ENCODE data around the gene LHFPL5.

The LHFPL5 gene

DNA sequence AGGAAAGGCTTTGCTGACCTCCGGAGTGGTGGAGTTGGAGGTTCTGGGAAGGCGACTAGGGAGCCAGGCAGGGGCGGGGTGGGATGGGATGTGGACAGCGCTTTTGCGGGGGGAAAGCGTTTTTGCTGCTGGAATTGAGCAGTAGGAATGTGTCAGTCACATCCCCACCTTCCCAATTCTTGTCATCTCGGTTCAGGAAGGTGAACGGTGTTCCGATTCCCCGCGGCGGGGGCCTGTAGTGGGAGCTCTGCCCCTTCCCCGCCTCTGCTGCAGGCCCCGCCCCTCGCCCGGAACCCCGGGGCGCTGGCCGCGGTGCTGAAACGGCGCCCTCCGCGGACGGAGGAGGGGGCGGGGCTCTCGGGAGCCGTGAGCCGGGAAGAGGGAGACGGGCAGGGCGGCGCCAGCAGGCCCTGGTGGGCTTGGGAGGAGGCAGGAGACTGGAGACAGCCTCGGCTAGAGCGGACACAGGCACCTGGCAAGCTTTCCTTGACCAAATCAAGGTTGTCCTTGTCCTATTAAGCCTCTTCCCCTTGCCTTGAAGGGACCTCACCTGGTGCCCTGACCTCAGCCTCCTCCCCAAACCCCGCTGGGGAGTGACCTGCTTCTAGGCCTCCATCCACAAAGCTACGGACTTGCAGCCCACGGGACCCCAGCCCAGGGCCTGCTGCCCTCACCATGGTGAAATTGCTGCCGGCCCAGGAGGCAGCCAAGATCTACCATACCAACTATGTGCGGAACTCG, at the start of gene LHFPL5:
Gene LHFPL5, plus strand, starts transcription at position 357 of the 741 bp plus-strand sequence. Its CDS starts 319 bp downstream, at position 676.
- DNase-seq, result peak; percentile 65

DNA sequence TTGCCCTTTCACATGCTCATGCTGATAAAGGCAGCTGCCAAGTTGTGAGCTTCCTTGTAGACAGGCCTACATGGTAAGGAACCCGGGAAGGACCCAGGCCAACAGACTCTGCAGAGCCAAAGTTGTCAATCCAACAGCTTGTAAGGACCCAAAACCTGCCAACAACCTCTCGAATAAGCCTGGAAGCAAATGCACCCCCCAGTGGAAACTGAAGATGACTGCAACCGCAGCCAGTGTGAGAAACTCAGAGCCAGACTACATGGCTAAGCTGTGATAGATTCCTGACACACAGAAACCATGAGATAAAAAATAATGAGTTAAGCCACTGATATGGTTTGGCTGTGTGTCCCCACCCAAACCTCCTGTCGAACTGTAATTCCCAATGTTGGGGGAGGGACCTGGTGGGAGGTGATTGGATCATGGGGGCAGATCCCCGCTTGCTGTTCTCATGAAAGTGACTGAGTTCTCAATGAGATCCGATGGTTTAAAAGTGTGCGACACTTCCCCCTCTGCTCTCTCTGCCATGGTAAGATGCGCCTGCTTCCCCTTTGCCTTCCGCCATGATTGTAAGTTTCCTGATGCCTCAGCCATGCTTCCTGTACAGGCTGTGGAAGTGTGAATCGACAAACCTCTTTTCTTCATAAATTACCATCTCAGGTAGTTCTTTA, 47.6 kb upstream of the LHFPL5 start:
- DNase-seq, result no peak

GRCh38 chr6:35759426-35759825, 45.7 kb upstream of the LHFPL5 start:
- no peak for DNase-seq

- DNase-seq, result no peak
These were observed 39.4 kb upstream of the LHFPL5 start for GRCh38 chr6:35765739-35766138.

DNA sequence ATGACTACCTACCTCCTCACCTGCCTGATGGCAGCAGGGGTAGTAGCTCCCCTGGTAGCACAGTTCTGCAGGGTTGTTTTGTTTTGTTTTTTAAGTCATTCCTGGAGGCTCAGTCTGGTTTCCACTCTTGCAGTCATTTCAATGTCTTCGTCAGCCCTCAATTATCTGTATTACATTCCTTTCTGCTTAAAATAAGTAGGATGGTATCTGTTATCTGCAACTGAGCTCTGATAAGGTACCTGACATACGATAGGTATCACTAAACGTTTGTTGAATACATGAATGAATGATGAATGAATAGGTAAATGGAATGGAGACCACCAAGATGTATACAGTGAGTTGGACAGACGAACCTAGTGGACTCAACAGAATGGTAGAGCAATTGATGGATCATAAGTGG, 35.9 kb upstream of the LHFPL5 start:
- DNase-seq, result no peak

DNA sequence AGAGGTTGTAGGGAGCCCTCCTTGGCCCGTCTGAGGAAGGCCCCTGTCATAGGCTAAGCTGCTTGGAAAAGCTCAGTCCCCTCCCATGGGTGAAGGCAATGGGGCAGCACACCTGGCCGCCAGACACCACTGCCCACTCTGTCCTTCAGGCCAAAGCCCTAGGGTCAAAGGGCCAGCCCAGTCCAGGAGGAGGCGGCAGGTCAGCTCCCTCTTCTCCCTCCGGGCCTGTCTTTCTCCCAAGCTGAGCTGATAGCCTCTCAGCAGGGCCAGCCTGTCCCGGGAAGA, 33.9 kb upstream of the LHFPL5 start:
- DNase-seq, result no peak

- no peak for DNase-seq
These were observed 30.9 kb upstream of the LHFPL5 start for GRCh38 chr6:35774116-35774794.

DNA sequence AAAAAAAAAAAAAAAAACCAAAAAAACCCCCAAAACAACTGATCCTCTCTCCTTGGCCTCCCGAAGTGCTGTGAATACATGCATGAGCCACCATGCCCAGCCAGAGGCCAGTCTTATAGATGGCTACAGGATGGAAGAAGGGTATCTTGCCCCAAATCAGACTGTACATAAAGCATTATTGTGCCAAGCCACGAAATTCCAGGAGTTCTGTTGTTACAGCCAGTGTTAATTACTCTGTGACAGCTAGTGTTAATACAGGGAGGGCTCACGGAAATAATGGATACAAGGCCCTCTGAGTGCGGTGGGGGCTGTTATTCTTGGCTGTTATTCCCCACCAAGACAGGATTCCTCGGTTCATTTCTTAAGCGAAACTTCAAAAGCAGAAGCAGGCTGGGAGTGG, 30.1 kb upstream of the LHFPL5 start:
- no peak for DNase-seq

GRCh38 chr6:35776364-35777215, 28.6 kb upstream of the LHFPL5 start, which contains the start of gene CLPSL2:
Gene CLPSL2, plus strand, starts transcription at chr6:35776598. Its CDS starts 21 bp downstream, at chr6:35776619.
- DNase-seq, result peak; percentile 31

DNA sequence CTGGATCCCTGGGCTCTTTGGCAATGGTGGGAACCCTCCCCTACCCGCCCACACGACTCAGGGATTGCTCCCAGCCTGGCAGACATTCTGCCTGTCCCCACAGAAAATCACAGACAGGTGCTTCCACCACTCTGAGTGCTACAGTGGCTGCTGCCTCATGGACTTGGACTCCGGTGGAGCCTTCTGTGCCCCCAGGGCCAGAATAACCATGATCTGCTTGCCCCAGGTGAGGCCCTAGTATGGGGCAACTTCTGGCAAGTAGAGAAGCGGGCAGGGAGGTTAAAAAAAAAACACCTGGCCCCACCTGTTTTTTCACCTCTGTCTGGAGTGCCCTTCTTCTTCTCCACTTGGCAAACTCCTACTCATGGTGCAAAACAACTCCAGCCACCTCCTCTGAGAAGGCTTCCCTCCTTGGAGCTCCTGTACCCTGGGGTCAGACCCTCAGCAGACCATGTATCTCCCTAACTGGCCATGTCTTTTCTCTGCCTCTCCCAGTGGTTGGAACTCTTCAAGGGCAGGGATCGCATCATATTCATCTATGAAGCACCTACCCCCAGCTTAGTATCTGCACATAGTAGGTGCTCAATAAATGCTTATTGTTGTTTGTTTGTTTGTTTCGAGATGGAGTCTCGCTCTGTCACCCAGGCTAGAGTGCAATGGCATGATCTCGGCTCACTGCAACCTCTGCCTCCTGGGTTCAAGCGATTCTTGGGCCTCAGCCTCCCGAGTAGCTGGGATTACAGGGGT, 27.6 kb upstream of the LHFPL5 start:
- no peak for DNase-seq

DNA sequence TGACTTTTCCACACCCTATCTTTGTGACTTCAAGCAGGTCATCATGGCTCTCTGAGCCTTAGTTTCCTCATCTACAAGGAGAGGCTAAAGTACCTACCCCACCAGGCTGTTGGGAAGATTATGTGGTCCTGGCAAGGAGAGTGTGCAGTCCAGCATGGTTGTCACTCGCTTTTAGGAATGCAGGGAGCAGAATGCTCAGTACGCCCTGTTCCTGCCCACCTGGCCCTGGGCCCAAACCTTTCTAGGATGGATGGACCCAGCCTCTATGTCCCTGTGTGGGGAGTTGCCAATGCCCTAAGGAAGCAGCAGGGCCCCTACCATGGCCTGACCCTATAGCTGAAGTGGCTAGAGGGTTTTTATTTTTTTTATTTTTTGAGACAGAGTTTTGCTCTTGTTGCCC, 26.7 kb upstream of the LHFPL5 start:
- DNase-seq, result no peak

DNA sequence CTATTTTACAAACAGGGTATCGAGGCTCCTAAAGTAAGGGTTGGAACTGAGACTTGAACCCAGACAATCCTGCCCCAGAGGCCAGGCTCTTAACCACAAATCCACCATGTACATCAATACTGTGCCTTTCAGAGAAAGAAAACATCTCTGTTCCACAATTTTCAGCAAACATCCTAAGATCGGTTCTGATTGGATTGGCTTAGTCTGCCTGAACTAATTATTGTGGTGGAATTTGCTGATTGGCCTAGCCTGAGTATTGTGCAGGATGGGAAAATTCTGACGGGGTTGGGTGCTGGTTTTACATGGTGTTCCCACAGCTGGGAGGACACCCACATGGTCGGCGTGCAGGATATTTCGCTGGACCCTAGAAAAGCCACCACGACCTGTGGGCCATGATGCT, 24.4 kb upstream of the LHFPL5 start, which contains the start of gene CLPSL1:
Gene CLPSL1, plus strand, starts transcription at position 301 of the 400 bp plus-strand sequence. Its CDS starts 92 bp downstream, at position 393.
- no peak for DNase-seq

GRCh38 chr6:35781290-35781689, 23.9 kb upstream of the LHFPL5 start:
- DNase-seq, result no peak

GRCh38 chr6:35782424-35782823, 22.7 kb upstream of the LHFPL5 start:
- DNase-seq, result no peak

DNA sequence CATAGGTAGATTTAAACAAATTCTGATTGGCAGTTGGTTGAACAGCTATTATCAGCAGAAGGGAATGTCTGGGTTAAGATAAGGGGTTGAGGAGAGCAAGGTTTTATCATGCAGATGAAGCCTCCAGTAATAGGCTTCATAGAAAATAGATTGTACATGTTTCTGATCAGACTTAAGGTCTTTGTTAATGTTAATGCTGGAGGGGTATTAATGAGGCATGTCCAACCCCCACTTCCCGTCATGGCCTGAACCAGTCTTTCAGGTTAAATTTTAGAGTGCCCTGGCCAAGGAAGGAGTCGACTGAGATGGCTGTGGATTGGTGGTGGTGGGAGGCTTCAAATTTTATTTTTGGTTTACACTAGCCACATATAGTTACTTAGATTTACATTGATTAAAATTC, 21.0 kb upstream of the LHFPL5 start:
- no peak for DNase-seq

- DNase-seq, result no peak
These were observed 18.9 kb upstream of the LHFPL5 start for GRCh38 chr6:35786272-35786671.

DNA sequence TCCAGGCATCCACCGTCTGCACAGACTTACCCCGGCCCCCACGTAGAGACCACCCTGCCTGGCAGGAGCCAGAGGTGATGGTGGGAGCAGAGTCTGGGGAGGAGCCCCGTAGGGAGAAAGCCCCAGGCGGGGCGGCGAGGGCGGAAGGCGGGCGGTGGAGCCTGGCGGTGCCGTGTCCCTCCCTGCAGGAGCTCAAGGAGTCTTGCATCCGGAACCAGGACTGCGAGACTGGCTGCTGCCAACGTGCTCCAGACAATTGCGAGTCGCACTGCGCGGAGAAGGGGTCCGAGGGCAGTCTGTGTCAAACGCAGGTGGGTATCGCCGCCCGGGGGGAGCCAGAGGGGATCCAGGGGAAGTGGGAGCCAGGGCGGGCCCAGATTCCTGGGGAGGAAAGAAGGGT, 18.3 kb upstream of the LHFPL5 start:
- no peak for DNase-seq

- DNase-seq, result no peak
These were observed 17.6 kb upstream of the LHFPL5 start for GRCh38 chr6:35787266-35788218.

DNA sequence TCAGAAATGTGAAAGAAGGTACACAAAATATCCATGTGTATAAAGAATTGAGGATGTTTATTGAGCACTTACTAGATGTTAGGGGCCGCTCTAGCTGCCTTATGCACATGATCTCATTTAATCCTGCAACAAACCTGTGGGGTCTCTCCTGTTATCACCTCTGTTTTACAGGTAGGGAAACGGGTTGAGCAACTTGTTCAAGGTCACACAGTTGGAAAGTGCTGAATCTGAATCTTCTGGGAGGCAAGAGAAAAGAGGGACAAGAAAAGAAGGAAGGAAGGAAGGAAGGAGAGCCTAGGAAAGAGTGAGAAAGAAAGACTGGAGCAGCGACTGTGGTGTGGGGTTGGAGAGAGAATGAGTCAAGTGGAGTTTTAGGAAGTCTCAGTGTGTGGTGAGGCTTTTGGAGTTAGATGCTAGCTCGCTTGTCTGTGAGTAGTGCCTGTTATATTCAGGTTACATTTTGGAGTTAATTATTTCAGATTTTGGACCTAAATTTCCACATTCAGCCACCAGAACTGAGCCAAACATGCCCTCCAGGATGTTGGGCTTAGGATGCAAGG, 16.6 kb upstream of the LHFPL5 start:
- no peak for DNase-seq

- no peak for DNase-seq
These were observed 14.5 kb upstream of the LHFPL5 start for GRCh38 chr6:35790683-35791082.

Data from femur (tissue), 1 donor.